Measurements from ENCODE around the gene MRPL50. TPM values are rescaled to one million over a fixed set of nuclear protein-coding genes. Genes with fewer than 3 reads are reported as not detected.

MRPL50 gene
- total RNA-seq, 1 donor from 2014 or later: 11.9 TPM

DNA sequence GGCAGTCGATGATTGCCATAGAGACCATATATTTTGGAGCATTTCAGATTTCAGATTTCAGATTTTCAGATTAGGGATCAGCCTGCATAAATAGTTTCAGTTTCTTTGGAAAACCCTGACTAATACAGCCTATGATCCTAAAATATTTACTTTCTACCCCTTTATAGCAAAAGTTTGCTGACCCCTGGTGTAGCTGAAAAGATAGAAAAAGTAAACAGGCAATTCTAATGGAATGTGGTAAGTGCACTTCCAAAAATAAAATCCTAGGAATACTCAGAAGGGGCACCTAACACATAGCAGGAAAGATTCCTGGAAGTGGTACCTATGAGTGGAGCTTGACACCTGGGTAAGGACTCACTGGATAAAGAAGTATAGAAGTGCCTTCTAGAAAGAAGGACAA is 48.1 kb downstream of the MRPL50 start:
- Histone ChIP-seq H3K79me2 (ENCODE audit: insufficient read depth, low read length) (no peaks in the 10 kb centered on the region), H3K9ac (ENCODE audit: low read length) (no peak overlapping the region), H3K4me3 (ENCODE audit: insufficient read depth, low read depth, low read length) (no peak overlapping the region), H3K36me3 (ENCODE audit: insufficient read depth, low read length) (no peaks in the 10 kb centered on the region), H3K4me2 (ENCODE audit: low read length) (no peak overlapping the region), H3K4me1 (ENCODE audit: insufficient read depth, low read length) (no peaks in the 10 kb centered on the region), H2AFZ (ENCODE audit: low read depth, low read length) (no peak overlapping the region), H3K27ac (ENCODE audit: low read depth, low read length) (no peak overlapping the region), H3K9me3 (ENCODE audit: insufficient read depth, low read depth, low read length) (no peaks in the 10 kb centered on the region), H3K27me3 (ENCODE audit: insufficient read depth, low read length) (no peaks in the 10 kb centered on the region), H4K20me1 (ENCODE audit: insufficient read depth, low read length) (no peaks in the 10 kb centered on the region)
- no peak overlapping the region for H3K27ac Mint-ChIP-seq (ENCODE audit: unreplicated experiment)
- no peaks in the 10 kb centered on the region for H3K36me3 Mint-ChIP-seq (ENCODE audit: low read depth, unreplicated experiment)
- no peaks in the 10 kb centered on the region for H3K9me3 Mint-ChIP-seq (ENCODE audit: unreplicated experiment)
- no peak for FAIRE-seq
- TF ChIP-seq EZH2 (IDR thresholded peaks at IDR 0.05; ENCODE audit: insufficient read depth, low read length): no peak
- TF ChIP-seq, protein P1, sequence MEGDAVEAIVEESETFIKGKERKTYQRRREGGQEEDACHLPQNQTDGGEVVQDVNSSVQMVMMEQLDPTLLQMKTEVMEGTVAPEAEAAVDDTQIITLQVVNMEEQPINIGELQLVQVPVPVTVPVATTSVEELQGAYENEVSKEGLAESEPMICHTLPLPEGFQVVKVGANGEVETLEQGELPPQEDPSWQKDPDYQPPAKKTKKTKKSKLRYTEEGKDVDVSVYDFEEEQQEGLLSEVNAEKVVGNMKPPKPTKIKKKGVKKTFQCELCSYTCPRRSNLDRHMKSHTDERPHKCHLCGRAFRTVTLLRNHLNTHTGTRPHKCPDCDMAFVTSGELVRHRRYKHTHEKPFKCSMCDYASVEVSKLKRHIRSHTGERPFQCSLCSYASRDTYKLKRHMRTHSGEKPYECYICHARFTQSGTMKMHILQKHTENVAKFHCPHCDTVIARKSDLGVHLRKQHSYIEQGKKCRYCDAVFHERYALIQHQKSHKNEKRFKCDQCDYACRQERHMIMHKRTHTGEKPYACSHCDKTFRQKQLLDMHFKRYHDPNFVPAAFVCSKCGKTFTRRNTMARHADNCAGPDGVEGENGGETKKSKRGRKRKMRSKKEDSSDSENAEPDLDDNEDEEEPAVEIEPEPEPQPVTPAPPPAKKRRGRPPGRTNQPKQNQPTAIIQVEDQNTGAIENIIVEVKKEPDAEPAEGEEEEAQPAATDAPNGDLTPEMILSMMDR (IDR thresholded peaks at IDR 0.05; ENCODE audit: insufficient read depth, low read depth, low read length): no peak
- H3K4me1 Mint-ChIP-seq (ENCODE audit: low read depth, unreplicated experiment): peaks cover 13% of the 10 kb centered on the region
- H3K4me3 Mint-ChIP-seq (ENCODE audit: unreplicated experiment): no peak overlapping the region
- DNase-seq (ENCODE audit: low read depth): no peak
- no peaks in the 10 kb centered on the region for H3K27me3 Mint-ChIP-seq (ENCODE audit: low read depth, unreplicated experiment)

DNA sequence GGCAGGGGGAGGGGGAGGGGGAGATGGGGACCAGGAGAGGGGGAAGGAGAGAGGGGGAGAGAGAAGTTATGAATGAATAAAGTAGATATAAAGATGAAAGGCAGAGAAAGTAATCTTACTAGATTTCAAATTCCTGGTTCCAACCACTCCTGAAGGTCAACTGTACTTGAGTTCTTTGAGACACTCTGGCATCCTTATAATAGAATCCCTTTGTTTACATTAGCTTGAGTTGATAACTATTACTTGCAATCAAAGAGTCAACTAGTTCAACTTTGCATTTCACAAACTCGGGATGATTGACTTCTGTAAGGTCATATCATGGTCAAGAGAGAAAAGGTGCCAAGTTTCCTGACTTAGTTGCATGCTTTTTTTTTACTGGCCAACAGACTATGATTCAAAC is 55.8 kb downstream of the MRPL50 start:
- no peak overlapping the region for H3K4me2 ChIP-seq (ENCODE audit: low read length)
- H3K27ac ChIP-seq (ENCODE audit: low read depth, low read length): no peak overlapping the region
- FAIRE-seq: no peak
- no peak overlapping the region for H3K4me3 ChIP-seq (ENCODE audit: insufficient read depth, low read depth, low read length)
- no peak for TF ChIP-seq EZH2 (IDR thresholded peaks at IDR 0.05; ENCODE audit: insufficient read depth, low read length)
- TF ChIP-seq, protein P1 (IDR thresholded peaks at IDR 0.05; ENCODE audit: insufficient read depth, low read depth, low read length): no peak
- no peaks in the 10 kb centered on the region for H3K36me3 ChIP-seq (ENCODE audit: insufficient read depth, low read length)
- no peaks in the 10 kb centered on the region for H3K27me3 ChIP-seq (ENCODE audit: insufficient read depth, low read length)
- Mint-ChIP-seq H3K36me3 (ENCODE audit: low read depth, unreplicated experiment) (no peaks in the 10 kb centered on the region), H3K4me3 (ENCODE audit: unreplicated experiment) (no peak overlapping the region), H3K4me1 (ENCODE audit: low read depth, unreplicated experiment) (no peaks in the 10 kb centered on the region), H3K27me3 (ENCODE audit: low read depth, unreplicated experiment) (no peaks in the 10 kb centered on the region), H3K9me3 (ENCODE audit: unreplicated experiment) (no peaks in the 10 kb centered on the region), H3K27ac (ENCODE audit: unreplicated experiment) (no peak overlapping the region)
- H3K79me2 ChIP-seq (ENCODE audit: insufficient read depth, low read length): no peaks in the 10 kb centered on the region
- no peaks in the 10 kb centered on the region for H3K9me3 ChIP-seq (ENCODE audit: insufficient read depth, low read depth, low read length)
- no peaks in the 10 kb centered on the region for H4K20me1 ChIP-seq (ENCODE audit: insufficient read depth, low read length)
- H3K9ac ChIP-seq (ENCODE audit: low read length): no peak overlapping the region
- no peaks in the 10 kb centered on the region for H3K4me1 ChIP-seq (ENCODE audit: insufficient read depth, low read length)
- DNase-seq (ENCODE audit: low read depth): no peak
- no peak overlapping the region for H2AFZ ChIP-seq (ENCODE audit: low read depth, low read length)

DNA sequence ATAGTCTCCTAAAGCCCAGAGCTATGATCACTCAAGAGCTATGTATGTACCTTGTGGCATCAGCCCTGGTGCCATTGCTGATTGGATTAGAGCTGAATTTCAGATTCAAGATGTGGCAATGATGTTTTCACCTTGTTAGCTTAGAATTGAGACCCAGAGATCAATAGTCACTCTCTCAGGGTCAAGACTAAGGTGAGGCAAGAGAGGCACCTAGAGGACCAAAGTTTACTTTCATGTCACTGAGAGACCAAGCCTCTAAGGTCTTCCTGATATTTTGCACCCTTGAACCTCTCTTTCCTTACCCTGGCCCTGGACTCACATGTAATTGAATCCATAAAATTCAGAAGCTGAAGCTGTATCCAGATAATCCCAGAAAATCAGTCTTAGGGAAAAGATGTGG is 56.5 kb downstream of the MRPL50 start:
- Histone ChIP-seq H3K9me3 (ENCODE audit: insufficient read depth, low read depth, low read length) (no peaks in the 10 kb centered on the region), H3K4me3 (ENCODE audit: insufficient read depth, low read depth, low read length) (no peak overlapping the region), H4K20me1 (ENCODE audit: insufficient read depth, low read length) (no peaks in the 10 kb centered on the region), H3K4me1 (ENCODE audit: insufficient read depth, low read length) (no peaks in the 10 kb centered on the region), H3K79me2 (ENCODE audit: insufficient read depth, low read length) (no peaks in the 10 kb centered on the region), H3K27me3 (ENCODE audit: insufficient read depth, low read length) (no peaks in the 10 kb centered on the region), H3K4me2 (ENCODE audit: low read length) (no peak overlapping the region), H3K27ac (ENCODE audit: low read depth, low read length) (no peak overlapping the region), H3K9ac (ENCODE audit: low read length) (no peak overlapping the region), H3K36me3 (ENCODE audit: insufficient read depth, low read length) (no peaks in the 10 kb centered on the region), H2AFZ (ENCODE audit: low read depth, low read length) (no peak overlapping the region)
- H3K4me1 Mint-ChIP-seq (ENCODE audit: low read depth, unreplicated experiment): no peaks in the 10 kb centered on the region
- no peaks in the 10 kb centered on the region for H3K36me3 Mint-ChIP-seq (ENCODE audit: low read depth, unreplicated experiment)
- H3K27me3 Mint-ChIP-seq (ENCODE audit: low read depth, unreplicated experiment): no peaks in the 10 kb centered on the region
- FAIRE-seq (no peak), DNase-seq (ENCODE audit: low read depth) (no peak)
- no peak overlapping the region for H3K4me3 Mint-ChIP-seq (ENCODE audit: unreplicated experiment)
- H3K27ac Mint-ChIP-seq (ENCODE audit: unreplicated experiment): no peak overlapping the region
- no peaks in the 10 kb centered on the region for H3K9me3 Mint-ChIP-seq (ENCODE audit: unreplicated experiment)
- TF ChIP-seq, protein P1 (IDR thresholded peaks at IDR 0.05; ENCODE audit: insufficient read depth, low read depth, low read length): no peak
- no peak for TF ChIP-seq EZH2 (IDR thresholded peaks at IDR 0.05; ENCODE audit: insufficient read depth, low read length)

Other genes starting within 250 kb of the MRPL50 start
- gene BAAT, start 13.6 kb downstream of the MRPL50 start, total RNA-seq: 8.9 and 9.5 TPM in 2 replicates
- 16.4 and 16.8 TPM in 2 replicates for gene ZNF189, start 233 bp upstream of the MRPL50 start, total RNA-seq
- gene ALDOB, start 37.2 kb upstream of the MRPL50 start, total RNA-seq: not detected in 2 replicates
- 42.8 and 50.5 TPM in 2 replicates for gene RNF20, start 135.2 kb upstream of the MRPL50 start, total RNA-seq
- gene PPP3R2, start 196.4 kb upstream of the MRPL50 start, total RNA-seq: not detected in 2 replicates

Data from astrocyte (in vitro differentiated cells and primary cell).